H1 (cell line): ENCODE measurements around the gene CA9. TPM values are rescaled to one million over a fixed set of nuclear protein-coding genes. Genes with fewer than 3 reads are reported as not detected.
"Not testable (repeated sequence)": the region's sequence is repeated elsewhere in the genome, so short reads cannot be mapped to it uniquely, and the experiment has no call there.

ENCODE experiments used
- CTCF ChIA-PET: fragments of 300-600 bp; sonication (Branson Sonifier 250); formaldehyde crosslinking; loops from one replicate; lab custom pipeline; 2021; ENCODE audit not compliant: partially characterized antibody; lab: Charles Lee
- POLR2A ChIA-PET: fragments of 300-600 bp; sonication (Branson Sonifier 250); formaldehyde crosslinking; loops from one replicate; lab custom pipeline; 2021; ENCODE audit warnings: inconsistent platforms; ENCODE audit not compliant: partially characterized antibody; lab: Charles Lee
- DNase-seq, 2 experiments: peaks; one replicate each; pipeline versions ENCODE4 v3.0.0 to v3.0.0-alpha.2; 2010 to 2022; ENCODE audit warnings: low spot score in 2 of 2, low read depth in 1 of 2, mixed read lengths in 1 of 2
- FAIRE-seq: peaks from 2 replicates; lab custom pipeline; 2011; peaks lifted over from hg19 to GRCh38; lab: Jason Lieb, UNC
- H2AFZ ChIP-seq: 2 replicates; pipeline ENCODE4 v1.8.1; 2012; ENCODE audit warnings: low read length, inconsistent platforms
- H2AK5ac ChIP-seq: 2 replicates; pipeline ENCODE4 v1.6.1; 2013; ENCODE audit warnings: low read depth, low read length
- H2BK120ac ChIP-seq: replicated peaks from 2 replicates; pipeline ENCODE3; 2013; ENCODE audit warnings: low read depth, low read length, inconsistent platforms
- H2BK12ac ChIP-seq: 2 replicates; pipeline ENCODE4 v1.6.1; 2013; ENCODE audit warnings: low read depth, low read length
- H2BK15ac ChIP-seq: 2 replicates; pipeline ENCODE4 v1.6.1; 2013; ENCODE audit warnings: low read length
- H2BK20ac ChIP-seq: 2 replicates; pipeline ENCODE4 v1.6.1; 2013; ENCODE audit warnings: low read length
- H2BK5ac ChIP-seq: 2 replicates; pipeline ENCODE4 v1.6.1; 2013; ENCODE audit warnings: low read depth, low read length
- H3K14ac ChIP-seq: 2 replicates; pipeline ENCODE4 v1.6.1; 2013; ENCODE audit warnings: inconsistent platforms; ENCODE audit not compliant: insufficient read length
- H3K18ac ChIP-seq: 2 replicates; pipeline ENCODE4 v1.6.1; 2013; ENCODE audit warnings: low read length; ENCODE audit errors: extremely low read depth
- H3K23ac ChIP-seq: 2 replicates; pipeline ENCODE4 v1.6.1; 2013; ENCODE audit warnings: inconsistent platforms; ENCODE audit not compliant: insufficient read length
- H3K23me2 ChIP-seq: 2 replicates; pipeline ENCODE4 v1.6.1; 2013; ENCODE audit warnings: low read depth, low read length
- H3K27ac ChIP-seq: 2 replicates; pipeline ENCODE4 v1.6.1; 2011; ENCODE audit warnings: low read depth, low read length, inconsistent platforms
- H3K27me3 ChIP-seq, 4 experiments: replicated peaks in 1 of 4; 1 replicate in 1 of 4; 2 replicates in 3 of 4; pipeline versions ENCODE4 v1.6.1 to v1.8.1; 2011 to 2013; ENCODE audit warnings: low read length in 3 of 4, mild to moderate bottlenecking in 3 of 4, inconsistent platforms in 2 of 4, mixed read lengths in 2 of 4, moderate library complexity in 1 of 4; ENCODE audit not compliant: control insufficient read depth in 3 of 4, insufficient read depth in 3 of 4; ENCODE audit errors: extremely low read depth in 1 of 4
- H3K36me3 ChIP-seq, 4 experiments: 2 replicates each; pipeline versions ENCODE4 v1.6.1 to v1.8.1; 2011 to 2013; ENCODE audit warnings: mild to moderate bottlenecking in 4 of 4, low read length in 3 of 4, moderate library complexity in 2 of 4, control low read depth in 1 of 4, inconsistent platforms in 1 of 4; ENCODE audit not compliant: insufficient read depth in 4 of 4, control insufficient read depth in 2 of 4
- H3K4ac ChIP-seq: replicated peaks from 2 replicates; pipeline ENCODE3; 2013; ENCODE audit warnings: low read length, low read depth, mixed read lengths, inconsistent platforms; ENCODE audit not compliant: insufficient read length
- H3K4me1 ChIP-seq, 4 experiments: replicated peaks in 1 of 4; 1 replicate in 1 of 4; 2 replicates in 3 of 4; pipeline versions ENCODE4 v1.6.1 to v1.8.1; 2011 to 2013; ENCODE audit warnings: low read length in 3 of 4, inconsistent platforms in 2 of 4, mixed read lengths in 1 of 4; ENCODE audit not compliant: insufficient read depth in 4 of 4, control insufficient read depth in 3 of 4
- H3K4me2 ChIP-seq, 2 experiments: 2 replicates each; pipeline versions ENCODE4 v1.6.1 to v1.8.1; 2011 to 2013; ENCODE audit warnings: low read depth in 2 of 2, low read length in 2 of 2, control low read depth in 1 of 2, inconsistent platforms in 1 of 2, mild to moderate bottlenecking in 1 of 2; ENCODE audit not compliant: insufficient read depth in 1 of 2
- H3K4me3 ChIP-seq, 4 experiments: fragments of 200-600, 300-600 bp in 1 of 4; sonication (generic), shearing (Covaris generic), sonication (Bioruptor Twin) in 1 of 4; 2 replicates each; pipeline versions ENCODE4 v1.5.1 to v1.8.1; 2011 to 2016; ENCODE audit warnings: low read length in 4 of 4, low read depth in 3 of 4, control low read depth in 2 of 4, inconsistent platforms in 2 of 4, mild to moderate bottlenecking in 2 of 4, mixed read lengths in 1 of 4, moderate library complexity in 1 of 4; ENCODE audit not compliant: insufficient read depth in 2 of 4; ENCODE audit errors: extremely low read depth in 1 of 4
- H3K56ac ChIP-seq: replicated peaks from 2 replicates; pipeline ENCODE3; 2013; ENCODE audit warnings: low read depth, mild to moderate bottlenecking, mixed read lengths, low read length, inconsistent platforms; ENCODE audit not compliant: insufficient read length
- H3K79me1 ChIP-seq: 2 replicates; pipeline ENCODE4 v1.6.1; 2013; ENCODE audit warnings: low read depth, low read length, control low read depth
- H3K79me2 ChIP-seq, 2 experiments: 2 replicates each; pipeline versions ENCODE4 v1.6.1 to v1.8.1; 2012 to 2013; ENCODE audit warnings: low read length in 2 of 2, mild to moderate bottlenecking in 2 of 2, inconsistent platforms in 1 of 2; ENCODE audit not compliant: insufficient read depth in 2 of 2, control insufficient read depth in 1 of 2
- H3K9ac ChIP-seq, 4 experiments: replicated peaks in 1 of 4; 1 replicate in 1 of 4; 2 replicates in 3 of 4; pipeline versions ENCODE4 v1.6.1 to v1.8.1; 2011 to 2013; ENCODE audit warnings: low read depth in 3 of 4, low read length in 3 of 4, control low read depth in 2 of 4, mild to moderate bottlenecking in 2 of 4, moderate library complexity in 2 of 4, inconsistent platforms in 1 of 4; ENCODE audit errors: extremely low read depth in 1 of 4
- H3K9me3 ChIP-seq, 2 experiments: 2 replicates each; pipeline versions ENCODE4 v1.6.1 to v1.8.1; 2012 to 2013; ENCODE audit warnings: mild to moderate bottlenecking in 2 of 2, moderate library complexity in 2 of 2, control low read depth in 1 of 2, inconsistent platforms in 1 of 2, low read depth in 1 of 2, low read length in 1 of 2, mixed read lengths in 1 of 2; ENCODE audit not compliant: insufficient read depth in 2 of 2
- H4K20me1 ChIP-seq, 2 experiments: replicated peaks in 1 of 2; 2 replicates each; pipeline versions ENCODE3 to v1.8.1; 2011 to 2013; ENCODE audit warnings: inconsistent platforms in 2 of 2, low read length in 2 of 2, mild to moderate bottlenecking in 1 of 2; ENCODE audit not compliant: insufficient read depth in 2 of 2, control insufficient read depth in 1 of 2
- H4K5ac ChIP-seq: 2 replicates; pipeline ENCODE4 v1.6.1; 2013; ENCODE audit warnings: low read length, low read depth, mixed read lengths, inconsistent platforms; ENCODE audit not compliant: insufficient read length
- H4K8ac ChIP-seq: 2 replicates; pipeline ENCODE4 v1.8.0; 2013; ENCODE audit warnings: mild to moderate bottlenecking, moderate library complexity, low read length, inconsistent platforms; ENCODE audit not compliant: insufficient read depth; ENCODE audit errors: extremely low read depth
- H4K91ac ChIP-seq: replicated peaks from 2 replicates; pipeline ENCODE3; 2013; ENCODE audit warnings: low read length, mixed read lengths, inconsistent platforms; ENCODE audit not compliant: insufficient read length
- WGBS, 2 experiments: shearing (Covaris generic) in 1 of 2; methylation state at CpG; one replicate each; pipeline versions ENCODE4 v1.1.6 to v1.1.7; 2013 to 2015; ENCODE audit warnings: low lambda C conversion rate in 2 of 2, mixed read lengths in 2 of 2, inconsistent platforms in 1 of 2, low coverage in 1 of 2, missing lambda C conversion rate in 1 of 2; ENCODE audit not compliant: insufficient replicate concordance in 2 of 2, insufficient coverage in 1 of 2, insufficient read length in 1 of 2; ENCODE audit errors: extremely low coverage in 1 of 2, missing lambda C conversion rate in 1 of 2; 5-methylcytosine and 5-hydroxymethylcytosine counted together
- polyA plus RNA-seq, 7 experiments: library from polyadenylated mRNA; depleted of rRNA in 3 of 7; stranded (reverse) in 5 of 7; unstranded in 2 of 7; fragments of >200 nt in 5 of 7; fragments of 200-250 nt in 2 of 7; gene quantifications; 1 replicate in 5 of 7; 2 replicates in 1 of 7; 4 replicates in 1 of 7; pipeline versions ENCODE4 v1.2.1 to v1.2.3, GENCODE V29; 2011 to 2013; ENCODE audit warnings: missing spikeins in 2 of 7, mixed read lengths in 2 of 7
- total RNA-seq: library from RNA; stranded (reverse); fragmentation: NEBNext Ultra II Directional; extraction: Animal tissue kit (Norgen Biotek cat#: 25700); gene quantifications from 2 replicates; pipeline ENCODE4 v1.2.1, GENCODE V29; 2021

The CA9 gene
- total and polyA plus RNA-seq, 2 of the 8 experiments (the other 6 are each of a cell fraction or from before 2014, with no cell fraction given): 1.3 to 1.8 TPM

DNA sequence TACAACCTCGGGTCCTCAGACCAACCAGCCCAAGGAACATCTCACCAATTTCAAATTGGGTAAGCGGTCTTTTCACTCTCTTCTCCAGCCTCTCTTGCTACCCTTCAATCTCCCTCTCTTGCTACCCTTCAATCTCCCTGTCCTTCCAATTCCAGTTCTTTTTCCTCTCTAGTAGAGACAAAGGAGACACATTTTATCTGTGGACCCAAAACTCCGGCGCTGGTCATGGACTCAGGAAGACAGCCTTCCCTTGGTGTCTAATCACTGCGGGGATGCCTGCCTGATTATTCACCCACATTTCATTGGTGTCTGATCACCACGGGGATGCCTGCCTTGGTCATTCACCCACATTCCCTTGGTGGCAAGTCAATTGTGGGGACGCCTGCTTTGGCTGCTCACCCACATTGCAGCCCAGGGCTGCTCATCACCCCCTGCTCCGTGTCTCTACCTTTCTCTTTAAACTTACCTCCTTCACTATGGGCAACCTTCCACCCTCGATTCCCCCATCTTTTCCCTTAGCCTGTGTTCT lies 36.2 kb upstream of the CA9 start:
- H2BK20ac ChIP-seq, H4K5ac ChIP-seq, H4K20me1 ChIP-seq, H3K9ac ChIP-seq, H3K4me2 ChIP-seq, H4K8ac ChIP-seq, H3K4me3 ChIP-seq, H2AK5ac ChIP-seq, H3K9me3 ChIP-seq, H3K56ac ChIP-seq, H4K91ac ChIP-seq, H3K18ac ChIP-seq, H3K14ac ChIP-seq, H3K79me2 ChIP-seq, H3K23ac ChIP-seq, H3K27ac ChIP-seq, CTCF ChIA-PET, H2BK5ac ChIP-seq, H2BK12ac ChIP-seq, FAIRE-seq, H2AFZ ChIP-seq, H3K4ac ChIP-seq, H3K79me1 ChIP-seq, POLR2A ChIA-PET, H3K23me2 ChIP-seq, H3K4me1 ChIP-seq, DNase-seq, H3K36me3 ChIP-seq, H2BK15ac ChIP-seq, H2BK120ac ChIP-seq, H3K27me3 ChIP-seq: not testable (repeated sequence)
- WGBS, 2 experiments: 92% methylated on average over 9 of the region's 9 CpGs; no CpG with 5 or more reads in 1 of the 2 experiments

DNA sequence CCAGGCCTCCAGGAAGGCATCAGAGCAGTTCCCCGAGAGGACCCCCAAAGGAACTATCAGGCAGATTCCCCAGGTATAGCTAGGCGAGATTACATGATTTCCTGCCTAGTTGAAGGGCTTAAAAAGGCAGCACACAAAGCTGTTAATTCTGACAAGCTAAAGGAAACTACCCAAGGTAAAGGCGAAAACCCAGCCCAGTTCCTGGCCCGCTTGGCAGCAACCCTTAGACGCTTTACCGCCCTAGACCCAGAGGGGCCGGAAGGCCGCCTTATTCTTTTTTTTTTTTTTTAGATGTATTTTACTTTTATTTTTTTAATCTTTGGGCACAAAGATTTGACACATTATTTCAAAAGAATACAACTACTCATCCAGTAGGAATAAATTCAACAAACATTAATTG lies 35.0 kb upstream of the CA9 start:
- H2BK20ac ChIP-seq, H3K4me2 ChIP-seq, FAIRE-seq, H3K27ac ChIP-seq, H3K14ac ChIP-seq, H2BK120ac ChIP-seq, H3K56ac ChIP-seq, H3K27me3 ChIP-seq, H3K4me1 ChIP-seq, H3K18ac ChIP-seq, H4K20me1 ChIP-seq, H3K23ac ChIP-seq, H3K4ac ChIP-seq, DNase-seq, H3K79me1 ChIP-seq, H3K9me3 ChIP-seq, CTCF ChIA-PET, H2AK5ac ChIP-seq, H2AFZ ChIP-seq, H4K8ac ChIP-seq, H4K5ac ChIP-seq, H3K9ac ChIP-seq, H2BK5ac ChIP-seq, H2BK15ac ChIP-seq, H3K36me3 ChIP-seq, H3K4me3 ChIP-seq, H3K79me2 ChIP-seq, H2BK12ac ChIP-seq, H4K91ac ChIP-seq, H3K23me2 ChIP-seq: not testable (repeated sequence)
- POLR2A ChIA-PET: interaction anchor here (0.7 kb wide), 1 partner anchor 65 kb away, joined by 3 read pairs; no protein-coding TSS in a partner anchor
- WGBS, 2 experiments: 78% methylated on average over 5 of the region's 8 CpGs; no CpG with 5 or more reads in 1 of the 2 experiments
